NB4 (cell line): ENCODE results near the gene KCNQ1.

Experiments
- CTCF ChIP-seq: IDR thresholded peaks from one replicate; pipeline ENCODE4 v1.5.1; 2012; ENCODE audit warnings: low read depth, low read length
- POLR2A ChIP-seq: IDR thresholded peaks from 2 replicates; pipeline ENCODE4 v1.6.1; 2011; ENCODE audit warnings: mild to moderate bottlenecking; ENCODE audit not compliant: insufficient read length; ENCODE audit errors: extremely low read depth

GRCh38 chr11:2893935-2894334, 449.1 kb downstream of the KCNQ1 start:
- no peak for TF ChIP-seq CTCF
- TF ChIP-seq POLR2A: no peak
